NB4 (cell line): ENCODE results near the gene LXN.

Source experiments
- POLR2A ChIP-seq: IDR thresholded peaks from 2 replicates; pipeline ENCODE4 v1.6.1; 2011; ENCODE audit warnings: mild to moderate bottlenecking; ENCODE audit not compliant: insufficient read length; ENCODE audit errors: extremely low read depth
- TF ChIP-seq, protein P1 (sequence below): IDR thresholded peaks from one replicate; pipeline ENCODE4 v1.5.1; 2012; ENCODE audit warnings: low read depth, low read length

- TF ChIP-seq, protein P1, sequence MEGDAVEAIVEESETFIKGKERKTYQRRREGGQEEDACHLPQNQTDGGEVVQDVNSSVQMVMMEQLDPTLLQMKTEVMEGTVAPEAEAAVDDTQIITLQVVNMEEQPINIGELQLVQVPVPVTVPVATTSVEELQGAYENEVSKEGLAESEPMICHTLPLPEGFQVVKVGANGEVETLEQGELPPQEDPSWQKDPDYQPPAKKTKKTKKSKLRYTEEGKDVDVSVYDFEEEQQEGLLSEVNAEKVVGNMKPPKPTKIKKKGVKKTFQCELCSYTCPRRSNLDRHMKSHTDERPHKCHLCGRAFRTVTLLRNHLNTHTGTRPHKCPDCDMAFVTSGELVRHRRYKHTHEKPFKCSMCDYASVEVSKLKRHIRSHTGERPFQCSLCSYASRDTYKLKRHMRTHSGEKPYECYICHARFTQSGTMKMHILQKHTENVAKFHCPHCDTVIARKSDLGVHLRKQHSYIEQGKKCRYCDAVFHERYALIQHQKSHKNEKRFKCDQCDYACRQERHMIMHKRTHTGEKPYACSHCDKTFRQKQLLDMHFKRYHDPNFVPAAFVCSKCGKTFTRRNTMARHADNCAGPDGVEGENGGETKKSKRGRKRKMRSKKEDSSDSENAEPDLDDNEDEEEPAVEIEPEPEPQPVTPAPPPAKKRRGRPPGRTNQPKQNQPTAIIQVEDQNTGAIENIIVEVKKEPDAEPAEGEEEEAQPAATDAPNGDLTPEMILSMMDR = no peak
- TF ChIP-seq POLR2A = no peak
These were observed 10.9 kb upstream of the LXN start for GRCh38 chr3:158683230-158683962.
